HUES6 (cell line): ENCODE data around the gene PIK3R4.

Experiments used
- H3K27ac ChIP-seq: 2 replicates; pipeline ENCODE4 v1.7.0; 2013; ENCODE audit warnings: low read depth, mild to moderate bottlenecking, low read length, inconsistent platforms
- H3K27me3 ChIP-seq: 2 replicates; pipeline ENCODE4 v1.6.1; 2013; ENCODE audit warnings: low read length; ENCODE audit not compliant: control insufficient read depth, insufficient read depth
- H3K36me3 ChIP-seq: 2 replicates; pipeline ENCODE4 v1.6.1; 2013; ENCODE audit warnings: low read length; ENCODE audit not compliant: control insufficient read depth, insufficient read depth
- H3K4me1 ChIP-seq: 2 replicates; pipeline ENCODE4 v1.6.1; 2013; ENCODE audit warnings: low read length; ENCODE audit not compliant: control insufficient read depth, insufficient read depth
- H3K4me3 ChIP-seq: 2 replicates; pipeline ENCODE4 v1.5.1; 2013; ENCODE audit warnings: low read depth, low read length
- H3K9ac ChIP-seq: one replicate; pipeline ENCODE4 v1.6.1; 2013; ENCODE audit warnings: mild to moderate bottlenecking, low read length
- H3K9me3 ChIP-seq: 2 replicates; pipeline ENCODE4 v1.6.1; 2013; ENCODE audit warnings: low read depth, low read length; ENCODE audit not compliant: control insufficient read depth, insufficient read depth

PIK3R4 gene

DNA sequence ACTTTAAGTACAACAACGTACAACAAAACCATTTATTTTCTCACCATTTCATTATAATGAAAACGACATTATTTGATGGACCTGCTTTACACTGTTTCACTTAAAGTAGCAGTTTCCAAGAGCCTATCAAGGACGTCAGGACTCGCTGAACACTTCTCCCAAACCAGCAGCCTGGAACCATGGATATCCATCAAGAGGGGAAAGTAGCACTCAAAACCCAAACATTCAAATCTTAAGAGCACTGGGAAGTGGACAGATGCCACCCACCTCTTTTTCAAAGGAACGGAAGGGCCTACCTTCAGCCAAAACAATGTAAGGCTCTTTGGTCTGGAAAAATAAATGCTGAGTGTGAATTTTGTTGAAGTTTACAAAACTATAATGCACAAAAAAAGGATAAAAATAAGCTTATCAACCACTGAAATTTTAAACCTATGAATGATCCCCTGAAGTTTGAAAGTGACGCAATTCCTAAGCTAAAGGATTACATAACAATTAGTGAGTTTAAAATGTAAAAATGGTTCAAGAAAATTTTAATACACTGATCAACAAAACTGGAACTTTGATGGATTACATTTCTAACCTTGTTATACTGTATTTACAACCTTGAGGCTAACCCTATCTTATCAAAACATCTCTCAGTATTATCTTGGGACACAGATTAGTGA lies 4.6 kb downstream of the PIK3R4 start:
- H3K27me3 ChIP-seq, result no peaks in the 10 kb centered on the region
- H3K36me3 ChIP-seq, result peaks cover 42% of the 10 kb centered on the region
- no peak overlapping the region for H3K27ac ChIP-seq
- no peak overlapping the region for H3K9ac ChIP-seq
- no peak overlapping the region for H3K4me3 ChIP-seq
- H3K4me1 ChIP-seq, result 0 out of 2 replicates have a peak, but pooled peaks cover 5% of the 10 kb centered on the region
- no peaks in the 10 kb centered on the region for H3K9me3 ChIP-seq

DNA sequence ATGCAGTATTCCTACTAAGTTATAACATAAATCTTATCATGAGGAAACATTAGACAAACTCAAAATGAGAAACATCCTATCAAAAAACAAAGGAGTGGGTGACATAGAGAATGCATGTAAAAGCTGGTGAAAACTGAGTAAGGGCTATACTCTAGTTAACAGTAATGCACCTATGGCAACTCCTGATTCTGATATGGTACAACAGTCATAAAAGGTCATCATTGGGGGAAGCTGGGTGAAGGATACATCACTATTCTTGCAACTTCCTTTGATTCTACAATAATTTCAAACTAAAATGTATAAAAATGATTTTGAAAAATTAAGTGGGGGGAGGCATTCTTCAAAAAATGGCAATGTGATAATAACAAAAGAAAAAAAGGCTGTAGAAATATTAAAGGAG lies 6.8 kb downstream of the PIK3R4 start:
- Histone ChIP-seq H3K4me3 (no peak overlapping the region), H3K27me3 (no peaks in the 10 kb centered on the region), H3K9me3 (no peaks in the 10 kb centered on the region), H3K4me1 (0 out of 2 replicates have a peak, but pooled peaks cover 5% of the 10 kb centered on the region), H3K27ac (no peak overlapping the region), H3K36me3 (peaks cover 49% of the 10 kb centered on the region), H3K9ac (no peak overlapping the region)

DNA sequence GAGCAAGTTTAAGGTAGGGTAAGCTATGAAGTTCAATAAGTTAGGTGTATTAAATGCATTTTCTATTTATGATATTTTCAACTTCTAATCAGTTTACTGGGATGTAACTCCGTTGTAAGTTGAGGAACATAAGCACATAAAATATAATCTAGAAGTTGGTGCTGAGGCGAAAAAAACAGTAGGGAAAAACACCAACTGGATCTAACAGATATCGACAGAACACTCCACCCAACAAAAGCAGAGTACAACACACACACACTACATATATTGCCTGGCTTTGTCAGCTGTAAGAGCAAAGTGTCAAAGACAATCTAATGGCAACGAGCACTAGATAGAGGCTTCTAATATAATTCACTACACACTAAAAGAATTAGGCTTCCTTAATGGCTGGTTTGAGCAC lies 8.4 kb downstream of the PIK3R4 start:
- Histone ChIP-seq H3K27ac (no peak overlapping the region), H3K27me3 (no peaks in the 10 kb centered on the region), H3K36me3 (peaks cover 43% of the 10 kb centered on the region), H3K4me3 (no peak overlapping the region), H3K9ac (no peak overlapping the region), H3K4me1 (no peaks in the 10 kb centered on the region), H3K9me3 (no peaks in the 10 kb centered on the region)

DNA sequence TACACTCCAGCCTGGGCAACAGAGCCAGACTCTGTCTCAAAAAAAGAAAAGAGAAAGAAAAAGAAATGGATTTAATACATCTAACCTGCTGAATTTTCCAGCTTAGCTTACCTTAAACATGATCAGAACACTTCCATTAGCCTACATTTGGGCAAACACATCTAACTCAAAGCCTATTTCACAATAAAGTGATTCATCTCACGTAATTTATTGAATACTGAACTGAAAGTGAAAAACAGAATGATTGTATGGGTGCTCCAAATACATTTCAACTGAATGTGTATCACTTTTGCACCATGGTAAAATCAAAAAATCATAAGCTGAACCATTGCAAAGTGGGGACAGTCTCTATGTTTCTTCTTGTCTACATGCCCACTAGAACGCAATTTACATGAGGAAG lies 9.0 kb downstream of the PIK3R4 start:
- H3K36me3 ChIP-seq, result peaks cover 42% of the 10 kb centered on the region

DNA sequence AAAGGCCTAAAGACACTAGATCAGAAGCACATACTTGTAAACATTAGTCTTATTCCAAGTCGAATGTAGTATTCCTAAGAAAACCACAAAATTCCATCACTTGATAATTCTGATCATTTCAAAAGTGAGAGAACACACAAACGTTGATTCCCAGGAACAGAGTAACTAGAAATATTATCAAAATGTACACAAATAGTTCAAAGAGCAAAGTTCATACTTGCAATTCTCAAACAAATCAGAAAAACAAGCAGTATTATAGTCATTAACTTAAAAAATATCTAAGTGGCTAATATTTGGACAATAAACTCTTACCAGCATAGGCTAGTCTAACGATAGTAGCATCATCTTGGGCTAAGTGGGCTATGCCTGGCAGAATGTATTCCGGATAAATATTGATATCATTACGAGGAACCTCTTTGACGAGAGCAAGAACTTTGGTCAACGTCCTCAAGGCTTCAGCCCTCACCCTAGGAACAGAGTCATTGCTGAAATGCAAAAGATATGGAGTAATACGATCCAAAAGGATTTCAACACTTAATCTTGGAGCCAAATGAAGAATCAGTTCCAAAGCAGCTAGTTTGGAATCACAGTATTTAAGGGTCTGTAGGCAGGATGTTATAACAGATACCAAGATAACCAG lies 13.3 kb downstream of the PIK3R4 start:
- Histone ChIP-seq H3K9ac (no peak overlapping the region), H3K27me3 (no peaks in the 10 kb centered on the region), H3K4me3 (no peak overlapping the region), H3K27ac (no peak overlapping the region), H3K9me3 (no peaks in the 10 kb centered on the region), H3K4me1 (no peaks in the 10 kb centered on the region), H3K36me3 (peaks cover 36% of the 10 kb centered on the region)

More for the DNA sequence above, 9.0 kb downstream of the PIK3R4 start:
- Histone ChIP-seq H3K27ac (no peak overlapping the region), H3K4me1 (no peaks in the 10 kb centered on the region), H3K9ac (no peak overlapping the region), H3K27me3 (no peaks in the 10 kb centered on the region), H3K9me3 (no peaks in the 10 kb centered on the region), H3K4me3 (no peak overlapping the region)

DNA sequence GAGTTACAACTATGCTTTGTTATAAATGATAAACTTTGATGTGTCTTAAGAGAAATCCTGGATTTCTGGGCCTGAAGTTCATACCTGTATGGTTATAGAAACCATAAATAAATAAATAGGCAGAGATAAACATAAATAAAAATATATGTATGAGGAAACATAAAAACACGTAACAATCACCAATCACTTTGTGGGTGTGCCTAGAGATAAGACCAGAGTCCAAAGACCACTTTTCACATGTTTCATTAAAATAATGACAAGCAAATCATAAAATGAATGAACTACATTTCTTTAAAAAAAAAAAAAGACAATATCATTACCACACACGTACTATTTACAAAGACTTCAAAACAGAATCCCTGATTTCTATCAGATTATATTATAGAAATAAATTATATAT lies 14.1 kb downstream of the PIK3R4 start:
- Histone ChIP-seq H3K9ac (no peak overlapping the region), H3K4me3 (no peak overlapping the region), H3K9me3 (no peaks in the 10 kb centered on the region), H3K27me3 (no peaks in the 10 kb centered on the region), H3K4me1 (no peaks in the 10 kb centered on the region), H3K36me3 (peaks cover 38% of the 10 kb centered on the region), H3K27ac (no peak overlapping the region)

DNA sequence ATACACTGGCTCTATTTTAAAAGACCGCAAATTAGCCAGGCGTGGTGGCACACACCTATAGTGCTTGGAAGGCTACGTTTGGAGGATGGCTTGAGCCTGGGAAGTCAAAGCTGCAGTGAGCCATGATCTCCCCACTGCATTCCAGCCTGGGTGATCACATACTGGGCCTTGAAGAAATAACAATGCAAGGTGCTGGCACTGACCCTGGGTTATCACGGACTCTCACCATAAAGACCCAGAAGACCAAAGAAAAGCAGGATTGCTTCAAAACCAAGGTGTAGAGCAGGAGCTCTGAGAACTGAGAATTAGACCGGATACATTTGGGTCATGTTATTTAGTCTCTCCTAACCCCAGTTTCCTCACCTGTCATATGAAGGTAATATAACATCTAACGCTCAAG lies 14.8 kb downstream of the PIK3R4 start:
- peaks cover 35% of the 10 kb centered on the region for H3K36me3 ChIP-seq

DNA sequence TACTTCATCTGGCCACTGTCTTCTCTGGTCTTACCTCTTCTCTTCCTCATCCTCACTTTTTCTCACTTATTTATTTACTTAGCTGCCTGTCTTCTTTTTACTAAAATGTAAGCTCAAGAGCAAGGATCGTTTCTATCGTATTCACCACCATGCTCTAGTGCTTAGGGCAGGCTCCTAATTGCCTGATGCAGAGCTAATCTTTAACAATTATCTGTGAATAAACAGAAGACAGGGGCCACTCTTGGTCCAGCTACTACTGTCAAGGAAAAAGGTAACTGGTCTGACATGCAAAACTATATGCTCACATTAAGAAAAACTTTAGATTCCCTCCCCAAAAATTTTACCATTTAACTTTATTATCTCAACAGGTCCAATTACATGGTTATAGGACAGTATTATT lies 17.5 kb downstream of the PIK3R4 start:
- no peaks in the 10 kb centered on the region for H3K27me3 ChIP-seq
- peaks cover 25% of the 10 kb centered on the region for H3K36me3 ChIP-seq
- no peaks in the 10 kb centered on the region for H3K9me3 ChIP-seq
- no peak overlapping the region for H3K27ac ChIP-seq
- H3K9ac ChIP-seq, result no peak overlapping the region
- H3K4me1 ChIP-seq, result no peaks in the 10 kb centered on the region
- H3K4me3 ChIP-seq, result no peak overlapping the region

More for the DNA sequence above, 14.8 kb downstream of the PIK3R4 start:
- Histone ChIP-seq H3K27me3 (no peaks in the 10 kb centered on the region), H3K4me1 (no peaks in the 10 kb centered on the region), H3K9me3 (no peaks in the 10 kb centered on the region), H3K9ac (no peak overlapping the region), H3K4me3 (no peak overlapping the region), H3K27ac (no peak overlapping the region)

DNA sequence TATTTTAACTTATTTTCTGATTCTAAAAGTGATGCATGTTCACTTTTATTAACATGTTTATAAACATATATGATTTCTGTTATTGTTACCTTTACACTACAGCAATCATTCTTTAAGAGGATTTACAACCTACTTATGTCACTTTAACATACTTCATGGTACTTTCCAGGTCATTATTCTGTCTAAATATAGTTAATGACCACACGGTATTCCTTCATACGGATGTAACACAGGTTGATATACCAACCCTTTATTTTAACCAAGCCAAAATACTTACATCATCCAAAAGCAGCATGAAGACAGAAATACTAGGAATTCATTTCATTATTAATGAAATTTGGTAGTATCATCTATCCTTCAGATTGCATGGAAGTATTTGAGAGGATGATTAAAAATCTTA lies 18.6 kb downstream of the PIK3R4 start:
- Histone ChIP-seq H3K36me3 (peaks cover 19% of the 10 kb centered on the region), H3K9ac (no peak overlapping the region), H3K9me3 (no peaks in the 10 kb centered on the region), H3K27me3 (no peaks in the 10 kb centered on the region), H3K4me3 (no peak overlapping the region), H3K4me1 (no peaks in the 10 kb centered on the region), H3K27ac (no peak overlapping the region)

DNA sequence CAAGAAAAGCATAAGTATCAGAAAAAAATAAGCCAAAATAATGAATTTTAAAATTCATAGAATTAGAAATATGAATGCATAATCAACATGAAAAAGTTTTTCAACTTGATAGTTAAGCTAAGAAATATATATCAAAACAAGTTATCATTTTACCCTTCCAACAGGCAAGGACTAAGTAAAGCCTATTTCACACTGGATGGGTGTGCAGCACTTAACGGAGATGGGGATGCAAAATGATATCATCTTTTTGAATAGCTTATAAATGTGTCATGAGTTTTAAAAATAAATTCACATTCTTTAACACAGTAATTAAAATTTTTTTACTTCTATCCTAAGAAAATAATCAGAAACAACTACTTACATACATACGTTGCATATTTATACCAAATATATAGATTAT lies 20.9 kb downstream of the PIK3R4 start:
- Histone ChIP-seq H3K9me3 (no peaks in the 10 kb centered on the region), H3K9ac (no peak overlapping the region), H3K36me3 (peaks cover 26% of the 10 kb centered on the region), H3K27ac (no peak overlapping the region), H3K4me3 (no peak overlapping the region), H3K27me3 (no peaks in the 10 kb centered on the region), H3K4me1 (no peaks in the 10 kb centered on the region)

DNA sequence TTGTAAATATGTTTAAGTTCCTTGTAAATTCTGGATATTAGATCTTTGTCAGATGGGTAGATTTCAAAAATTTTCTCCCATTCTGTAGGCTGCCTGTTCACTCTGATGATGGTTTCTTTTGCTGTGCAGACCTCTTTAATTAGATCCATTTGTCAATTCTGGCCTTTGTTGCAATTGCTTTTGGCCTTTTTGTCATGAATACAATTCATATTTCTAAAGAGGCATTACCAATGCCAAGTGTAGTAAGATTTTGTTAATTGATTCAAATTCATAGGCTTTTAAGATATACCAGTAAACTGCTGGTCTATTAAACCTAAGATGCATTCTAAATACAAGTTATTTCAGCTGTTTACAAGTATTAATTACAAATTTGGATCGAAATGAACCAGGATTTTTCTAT lies 31.0 kb downstream of the PIK3R4 start:
- Histone ChIP-seq H3K9me3 (no peaks in the 10 kb centered on the region), H3K9ac (no peak overlapping the region), H3K27me3 (no peaks in the 10 kb centered on the region), H3K36me3 (peaks cover 37% of the 10 kb centered on the region), H3K27ac (no peak overlapping the region), H3K4me3 (no peak overlapping the region), H3K4me1 (no peaks in the 10 kb centered on the region)
